HepG2 (cell line): ENCODE data around the gene ST6GALNAC2.

ENCODE experiments used
- CTCF ChIP-seq: sonication (generic); formaldehyde crosslinking; IDR thresholded peaks from 2 replicates; pipeline ENCODE4 v1.5.0; 2020; ENCODE audit warnings: mild to moderate bottlenecking, missing genetic modification reagents, moderate library complexity
- DPF2 ChIP-seq: sonication (generic); formaldehyde crosslinking; IDR thresholded peaks from 2 replicates; pipeline ENCODE4 v1.4.0; 2020; ENCODE audit warnings: mild to moderate bottlenecking, low read depth, missing genetic modification reagents, borderline replicate concordance
- MED13 ChIP-seq: sonication (generic); formaldehyde crosslinking; IDR thresholded peaks from 2 replicates; pipeline ENCODE4 v1.5.0; 2020; ENCODE audit warnings: missing genetic modification reagents
- RXRA ChIP-seq: sonication (generic); formaldehyde crosslinking; IDR thresholded peaks from 2 replicates; pipeline ENCODE4 v1.5.1; 2020; ENCODE audit warnings: missing genetic modification reagents
- U2AF2 ChIP-seq: fragments of 200-400 bp; formaldehyde crosslinking; IDR thresholded peaks from 2 replicates; pipeline ENCODE4 v1.6.1; 2017; ENCODE audit warnings: low read depth, mild to moderate bottlenecking, low read length
- ZFP36 ChIP-seq: fragments of 150-350 bp; IDR thresholded peaks from 2 replicates; pipeline ENCODE4 v1.6.1; 2018; ENCODE audit warnings: borderline replicate concordance, low read length, low read depth; ENCODE audit not compliant: partially characterized antibody

GRCh38 chr17:76538941-76539570 is 46.6 kb downstream of the ST6GALNAC2 start:
- TF ChIP-seq RXRA (CRISPR knock-in tag) (no peak), DPF2 (CRISPR knock-in tag) (no peak), MED13 (no peak), CTCF (CRISPR knock-in tag) (no peak), U2AF2 (no peak), ZFP36 (no peak)
